ENCODE data around the gene BCAS3. TPM values are rescaled to one million over a fixed set of nuclear protein-coding genes. Genes with fewer than 3 reads are reported as not detected.

Gene BCAS3
- total and polyA plus RNA-seq, 4 donors: 5.8 to 24.6 (median 10.1) TPM

DNA sequence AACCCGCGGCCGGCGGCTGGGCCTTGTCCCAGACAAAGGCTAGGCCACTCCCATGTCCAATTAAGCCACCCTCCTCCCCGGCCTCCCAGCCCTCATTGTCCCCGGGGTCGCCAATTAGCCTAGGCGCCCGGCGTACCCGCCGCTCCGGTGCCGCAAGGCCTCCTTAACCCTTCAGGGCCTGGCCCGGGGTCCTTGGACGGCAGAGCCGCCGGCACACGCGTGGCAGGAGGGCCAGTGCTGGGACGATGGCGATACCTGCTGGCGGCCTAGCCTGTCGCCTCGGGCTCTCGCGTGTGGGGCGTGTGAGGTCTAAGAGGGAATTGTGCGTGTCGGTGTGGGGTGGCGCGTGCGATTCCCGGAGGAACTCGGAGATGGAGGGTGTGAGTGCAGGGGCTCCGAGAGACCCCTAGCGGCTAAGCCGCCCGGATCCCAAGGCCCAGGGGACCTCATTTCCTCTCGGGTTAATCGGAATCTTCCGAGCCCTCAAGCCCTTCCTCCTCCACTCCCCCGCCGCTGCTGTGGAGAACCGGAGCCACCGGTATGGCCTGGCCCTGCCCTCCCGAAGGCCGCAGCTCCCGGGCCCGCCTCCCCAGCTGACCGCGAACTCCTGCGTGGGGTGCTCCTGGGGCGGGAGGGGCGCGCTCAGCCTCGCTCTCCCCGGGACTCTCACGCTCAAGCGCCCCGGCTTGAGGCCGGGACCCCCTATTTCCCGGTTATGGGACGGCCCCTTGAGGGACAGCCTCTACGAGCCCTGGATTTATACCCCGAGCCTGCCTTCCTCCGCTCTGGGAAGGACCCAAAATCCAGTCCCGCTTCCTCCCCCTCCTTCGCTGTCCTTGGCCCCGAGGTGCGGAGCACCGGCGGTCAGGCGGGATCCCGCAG is 733.9 kb downstream of the BCAS3 start:
- Histone ChIP-seq H3K4me1 (ENCODE audit: control insufficient read depth in 4 of 4, insufficient read depth in 4 of 4, low read length in 3 of 4) (peaks cover 16 to 45% (median 31%) of the 10 kb centered on the region in 4 donors), H3K9ac (ENCODE audit: low read depth in 1 of 2, low read length in 2 of 2) (peak overlapping the region in 1 of 2 donors; percentile 71), H3K4me3 (ENCODE audit: low read depth in 1 of 3, low read length in 3 of 3) (peak overlapping the region; percentile 49 to 56 (median 54)), H3K9me3 (ENCODE audit: control insufficient read depth in 4 of 4, low read length in 3 of 4) (no peaks in the 10 kb centered on the region), H3K36me3 (ENCODE audit: control insufficient read depth in 4 of 4, insufficient read depth in 3 of 4, low read depth in 1 of 4, low read length in 3 of 4) (no peaks in the 10 kb centered on the region), H3K27ac (ENCODE audit: low read depth in 1 of 2, low read length in 2 of 2) (peak overlapping the region; percentile 47 to 78), H3K27me3 (ENCODE audit: control insufficient read depth in 4 of 4, insufficient read depth in 4 of 4, low read length in 3 of 4) (peaks cover 0 to 9% (median 4%) of the 10 kb centered on the region in 4 donors)
- 3% methylated on average over 75 of the region's 75 CpGs for WGBS
- peak; percentile 39 for DNase-seq (ENCODE audit: low spot score)
- TF ChIP-seq FOXA1 (IDR thresholded peaks at IDR 0.05): no peak
- TF ChIP-seq TAF1 (conservative IDR thresholded peaks at IDR 0.05): no peak
- TF ChIP-seq NR2F2 (IDR thresholded peaks at IDR 0.05): peak; percentile 11
- no peak for TF ChIP-seq ZBTB33 (IDR thresholded peaks at IDR 0.05)
- TF ChIP-seq HNF4A (conservative IDR thresholded peaks at IDR 0.05): no peak

GRCh38 chr17:61412143-61412859 is 734.6 kb downstream of the BCAS3 start:
- H3K27me3 ChIP-seq (ENCODE audit: control insufficient read depth in 4 of 4, insufficient read depth in 4 of 4, low read length in 3 of 4): peaks cover 0 to 9% (median 4%) of the 10 kb centered on the region in 4 donors

More at GRCh38 chr17:61412143-61412859, 734.6 kb downstream of the BCAS3 start:
- H3K36me3 ChIP-seq (ENCODE audit: control insufficient read depth in 4 of 4, insufficient read depth in 3 of 4, low read depth in 1 of 4, low read length in 3 of 4): no peaks in the 10 kb centered on the region
- peak overlapping the region; percentile 49 to 56 (median 54) for H3K4me3 ChIP-seq (ENCODE audit: low read depth in 1 of 3, low read length in 3 of 3)
- H3K9ac ChIP-seq (ENCODE audit: low read depth in 1 of 2, low read length in 2 of 2): peak overlapping the region in 1 of 2 donors; percentile 38
- peak overlapping the region; percentile 47 to 78 for H3K27ac ChIP-seq (ENCODE audit: low read depth in 1 of 2, low read length in 2 of 2)
- WGBS: under 1% methylated on average over 69 of the region's 69 CpGs
- H3K4me1 ChIP-seq (ENCODE audit: control insufficient read depth in 4 of 4, insufficient read depth in 4 of 4, low read length in 3 of 4): peaks cover 16 to 51% (median 34%) of the 10 kb centered on the region in 4 donors
- H3K9me3 ChIP-seq (ENCODE audit: control insufficient read depth in 4 of 4, low read length in 3 of 4): no peaks in the 10 kb centered on the region
- DNase-seq (ENCODE audit: low spot score): peak; percentile 81
- TF ChIP-seq JUND (IDR thresholded peaks at IDR 0.05) (no peak), NR2F2 (IDR thresholded peaks at IDR 0.05) (peak; percentile 7), HNF4A (conservative IDR thresholded peaks at IDR 0.05) (no peak), RAD21 (IDR thresholded peaks at IDR 0.05) (peak; percentile 95 to 98), HNF4G (IDR thresholded peaks at IDR 0.05) (no peak), MAX (IDR thresholded peaks at IDR 0.05) (no peak), FOXA2 (IDR thresholded peaks at IDR 0.05) (no peak), ATF3 (IDR thresholded peaks at IDR 0.05) (no peak), FOXA1 (IDR thresholded peaks at IDR 0.05) (no peak), GABPA (IDR thresholded peaks at IDR 0.05 in 1 of 2, conservative IDR thresholded peaks at IDR 0.05 in 1 of 2) (no peak), TAF1 (conservative IDR thresholded peaks at IDR 0.05) (no peak), RXRA (IDR thresholded peaks at IDR 0.05) (no peak), ZBTB33 (IDR thresholded peaks at IDR 0.05) (no peak), YY1 (IDR thresholded peaks at IDR 0.05) (no peak), SP1 (IDR thresholded peaks at IDR 0.05) (peak; percentile 25), EGR1 (IDR thresholded peaks at IDR 0.05; ENCODE audit: low read depth in 2 of 2) (no peak)
- TF ChIP-seq, protein P1, sequence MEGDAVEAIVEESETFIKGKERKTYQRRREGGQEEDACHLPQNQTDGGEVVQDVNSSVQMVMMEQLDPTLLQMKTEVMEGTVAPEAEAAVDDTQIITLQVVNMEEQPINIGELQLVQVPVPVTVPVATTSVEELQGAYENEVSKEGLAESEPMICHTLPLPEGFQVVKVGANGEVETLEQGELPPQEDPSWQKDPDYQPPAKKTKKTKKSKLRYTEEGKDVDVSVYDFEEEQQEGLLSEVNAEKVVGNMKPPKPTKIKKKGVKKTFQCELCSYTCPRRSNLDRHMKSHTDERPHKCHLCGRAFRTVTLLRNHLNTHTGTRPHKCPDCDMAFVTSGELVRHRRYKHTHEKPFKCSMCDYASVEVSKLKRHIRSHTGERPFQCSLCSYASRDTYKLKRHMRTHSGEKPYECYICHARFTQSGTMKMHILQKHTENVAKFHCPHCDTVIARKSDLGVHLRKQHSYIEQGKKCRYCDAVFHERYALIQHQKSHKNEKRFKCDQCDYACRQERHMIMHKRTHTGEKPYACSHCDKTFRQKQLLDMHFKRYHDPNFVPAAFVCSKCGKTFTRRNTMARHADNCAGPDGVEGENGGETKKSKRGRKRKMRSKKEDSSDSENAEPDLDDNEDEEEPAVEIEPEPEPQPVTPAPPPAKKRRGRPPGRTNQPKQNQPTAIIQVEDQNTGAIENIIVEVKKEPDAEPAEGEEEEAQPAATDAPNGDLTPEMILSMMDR (IDR thresholded peaks at IDR 0.05; ENCODE audit: low read depth, low read length, missing input control): peak; percentile 99
- TF ChIP-seq, protein P2, sequence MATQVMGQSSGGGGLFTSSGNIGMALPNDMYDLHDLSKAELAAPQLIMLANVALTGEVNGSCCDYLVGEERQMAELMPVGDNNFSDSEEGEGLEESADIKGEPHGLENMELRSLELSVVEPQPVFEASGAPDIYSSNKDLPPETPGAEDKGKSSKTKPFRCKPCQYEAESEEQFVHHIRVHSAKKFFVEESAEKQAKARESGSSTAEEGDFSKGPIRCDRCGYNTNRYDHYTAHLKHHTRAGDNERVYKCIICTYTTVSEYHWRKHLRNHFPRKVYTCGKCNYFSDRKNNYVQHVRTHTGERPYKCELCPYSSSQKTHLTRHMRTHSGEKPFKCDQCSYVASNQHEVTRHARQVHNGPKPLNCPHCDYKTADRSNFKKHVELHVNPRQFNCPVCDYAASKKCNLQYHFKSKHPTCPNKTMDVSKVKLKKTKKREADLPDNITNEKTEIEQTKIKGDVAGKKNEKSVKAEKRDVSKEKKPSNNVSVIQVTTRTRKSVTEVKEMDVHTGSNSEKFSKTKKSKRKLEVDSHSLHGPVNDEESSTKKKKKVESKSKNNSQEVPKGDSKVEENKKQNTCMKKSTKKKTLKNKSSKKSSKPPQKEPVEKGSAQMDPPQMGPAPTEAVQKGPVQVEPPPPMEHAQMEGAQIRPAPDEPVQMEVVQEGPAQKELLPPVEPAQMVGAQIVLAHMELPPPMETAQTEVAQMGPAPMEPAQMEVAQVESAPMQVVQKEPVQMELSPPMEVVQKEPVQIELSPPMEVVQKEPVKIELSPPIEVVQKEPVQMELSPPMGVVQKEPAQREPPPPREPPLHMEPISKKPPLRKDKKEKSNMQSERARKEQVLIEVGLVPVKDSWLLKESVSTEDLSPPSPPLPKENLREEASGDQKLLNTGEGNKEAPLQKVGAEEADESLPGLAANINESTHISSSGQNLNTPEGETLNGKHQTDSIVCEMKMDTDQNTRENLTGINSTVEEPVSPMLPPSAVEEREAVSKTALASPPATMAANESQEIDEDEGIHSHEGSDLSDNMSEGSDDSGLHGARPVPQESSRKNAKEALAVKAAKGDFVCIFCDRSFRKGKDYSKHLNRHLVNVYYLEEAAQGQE (IDR thresholded peaks at IDR 0.05): no peak
